Testis (tissue), 3 donors: ENCODE measurements around the gene PIN4. TPM values are rescaled to one million over a fixed set of nuclear protein-coding genes. Genes with fewer than 3 reads are reported as not detected.

Experiments used
- DNase-seq: peaks from one replicate; pipeline ENCODE4 v3.0.0-alpha.2; 2019
- H3K27ac ChIP-seq, 2 donors: fragments of 200-600 bp; sonication (generic); one replicate each; pipeline ENCODE4 v1.5.1; 2019
- H3K27me3 ChIP-seq: fragments of 200-600 bp; sonication (generic); one replicate; pipeline ENCODE4 v1.5.1; 2019
- H3K36me3 ChIP-seq: fragments of 200-600 bp; sonication (generic); one replicate; pipeline ENCODE4 v1.5.1; 2017; ENCODE audit warnings: low read depth; ENCODE audit errors: missing control alignments
- H3K4me1 ChIP-seq: fragments of 200-600 bp; sonication (generic); one replicate; pipeline ENCODE4 v1.5.1; 2019
- H3K4me3 ChIP-seq, 2 donors: fragments of 200-600 bp; sonication (generic); one replicate each; pipeline ENCODE4 v1.5.1; 2017 to 2019
- H3K9me3 ChIP-seq: fragments of 200-600 bp; sonication (generic); one replicate; pipeline ENCODE4 v1.5.1; 2017
- POLR2A ChIP-seq: fragments of 450-650 bp; IDR thresholded peaks from one replicate; pipeline ENCODE4 v1.6.1; 2017; ENCODE audit warnings: antibody characterized with exemption, mild to moderate bottlenecking, moderate library complexity
- WGBS, 2 donors: methylation state at CpG; one replicate each; pipeline ENCODE4 v1.1.5; 2018; 5-methylcytosine and 5-hydroxymethylcytosine counted together
- intact Hi-C: fragments of 100-400 bp; cut with DNase I; formaldehyde crosslinking; loops from one replicate; pipeline ENCODE4 v1.15.1; 2023; ENCODE audit warnings: low total_unique reads
- polyA plus RNA-seq: library from polyadenylated mRNA; stranded (reverse); fragments of 350-450 nt; fragmentation: Illumina TruSeq; extraction: RNeasy Lipid Tissue Mini Kit (QIAGEN cat#74804); gene quantifications from one replicate; pipeline ENCODE4 v1.2.3, GENCODE V29; 2014; ENCODE audit warnings: low read depth, low replicate concordance; ENCODE audit not compliant: insufficient read depth
- total RNA-seq, 2 donors: library from RNA; depleted of rRNA; stranded (reverse); fragments of >200 nt; gene quantifications; one replicate each; pipeline ENCODE4 v1.2.3, GENCODE V29; 2016
- TF ChIP-seq, protein P1 (sequence below), 3 experiments: fragments of 450-650 bp in 2 of 3; fragments of 200-600 bp in 1 of 3; sonication (generic) in 1 of 3; IDR thresholded peaks; one replicate each; pipeline ENCODE4 v1.5.1; 2016 to 2019; ENCODE audit warnings: antibody characterized with exemption in 3 of 3, mild to moderate bottlenecking in 2 of 3, moderate library complexity in 1 of 3

Gene PIN4
- total and polyA plus RNA-seq, 3 donors from 2014 or later: 8.2 to 8.7 (median 8.2) TPM

GRCh38 chrX:72145181-72145580, 36.4 kb upstream of the PIN4 start:
- TF ChIP-seq, protein P1, sequence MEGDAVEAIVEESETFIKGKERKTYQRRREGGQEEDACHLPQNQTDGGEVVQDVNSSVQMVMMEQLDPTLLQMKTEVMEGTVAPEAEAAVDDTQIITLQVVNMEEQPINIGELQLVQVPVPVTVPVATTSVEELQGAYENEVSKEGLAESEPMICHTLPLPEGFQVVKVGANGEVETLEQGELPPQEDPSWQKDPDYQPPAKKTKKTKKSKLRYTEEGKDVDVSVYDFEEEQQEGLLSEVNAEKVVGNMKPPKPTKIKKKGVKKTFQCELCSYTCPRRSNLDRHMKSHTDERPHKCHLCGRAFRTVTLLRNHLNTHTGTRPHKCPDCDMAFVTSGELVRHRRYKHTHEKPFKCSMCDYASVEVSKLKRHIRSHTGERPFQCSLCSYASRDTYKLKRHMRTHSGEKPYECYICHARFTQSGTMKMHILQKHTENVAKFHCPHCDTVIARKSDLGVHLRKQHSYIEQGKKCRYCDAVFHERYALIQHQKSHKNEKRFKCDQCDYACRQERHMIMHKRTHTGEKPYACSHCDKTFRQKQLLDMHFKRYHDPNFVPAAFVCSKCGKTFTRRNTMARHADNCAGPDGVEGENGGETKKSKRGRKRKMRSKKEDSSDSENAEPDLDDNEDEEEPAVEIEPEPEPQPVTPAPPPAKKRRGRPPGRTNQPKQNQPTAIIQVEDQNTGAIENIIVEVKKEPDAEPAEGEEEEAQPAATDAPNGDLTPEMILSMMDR (IDR thresholded peaks at IDR 0.05): no peak
- no peak for TF ChIP-seq POLR2A
- DNase-seq: no peak
- WGBS, 2 donors: 42 to 43% methylated on average over 2 of the region's 2 CpGs
- no peaks in the 10 kb centered on the region for H3K9me3 ChIP-seq
- H3K4me1 ChIP-seq: no peaks in the 10 kb centered on the region
- intact Hi-C loops: no loop called here
- H3K27me3 ChIP-seq: no peaks in the 10 kb centered on the region
- no peaks in the 10 kb centered on the region for H3K36me3 ChIP-seq
- H3K4me3 ChIP-seq: no peak overlapping the region
- H3K27ac ChIP-seq: no peak overlapping the region

- H3K27me3 ChIP-seq: no peaks in the 10 kb centered on the region
- intact Hi-C loops: no loop called here
- TF ChIP-seq, protein P1 (IDR thresholded peaks at IDR 0.05): no peak
- TF ChIP-seq POLR2A: no peak
- 78 to 86% methylated on average over 2 of the region's 2 CpGs for WGBS, 2 donors
- no peak overlapping the region for H3K4me3 ChIP-seq
- no peak overlapping the region for H3K27ac ChIP-seq
- H3K36me3 ChIP-seq: no peaks in the 10 kb centered on the region
- H3K9me3 ChIP-seq: no peaks in the 10 kb centered on the region
- no peaks in the 10 kb centered on the region for H3K4me1 ChIP-seq
- no peak for DNase-seq
Observed at GRCh38 chrX:72146527-72146926, 35.0 kb upstream of the PIN4 start.

GRCh38 chrX:72158773-72159172, 22.8 kb upstream of the PIN4 start:
- Histone ChIP-seq H3K27ac (no peak overlapping the region), H3K27me3 (no peaks in the 10 kb centered on the region), H3K4me1 (no peaks in the 10 kb centered on the region), H3K36me3 (no peaks in the 10 kb centered on the region), H3K4me3 (no peak overlapping the region), H3K9me3 (no peaks in the 10 kb centered on the region)
- intact Hi-C loops: no loop called here
- TF ChIP-seq, protein P1 (IDR thresholded peaks at IDR 0.05): no peak
- no peak for TF ChIP-seq POLR2A
- no peak for DNase-seq
- 76 to 85% methylated on average over 2 of the region's 3 CpGs for WGBS, 2 donors

DNA sequence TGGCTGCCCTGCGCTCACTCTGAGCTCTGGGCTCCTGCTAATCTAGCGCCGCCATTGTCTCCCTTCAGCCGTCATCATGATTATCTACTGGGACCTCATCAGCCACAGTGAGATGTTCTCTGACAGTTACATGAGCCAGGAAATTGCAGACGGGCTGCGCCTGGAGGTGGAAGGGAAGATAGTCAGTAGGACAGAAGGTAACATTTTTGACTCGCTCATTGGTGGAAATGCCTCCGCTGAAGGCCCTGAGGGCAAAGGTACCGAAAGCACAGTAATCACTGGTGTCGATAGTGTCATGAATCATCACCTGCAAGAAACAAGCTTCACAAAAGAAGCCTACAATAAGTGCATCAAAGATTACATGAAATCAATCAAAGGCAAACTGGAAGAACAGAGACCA, 21.8 kb upstream of the PIN4 start:
- Histone ChIP-seq H3K36me3 (no peaks in the 10 kb centered on the region), H3K27me3 (no peaks in the 10 kb centered on the region), H3K9me3 (no peaks in the 10 kb centered on the region), H3K4me3 (no peak overlapping the region), H3K27ac (no peak overlapping the region), H3K4me1 (no peaks in the 10 kb centered on the region)
- intact Hi-C loops: no loop called here
- no peak for DNase-seq
- whole genome bisulfite sequencing, 2 donors: 77 to 87% methylated on average over 6 to 10 of the region's 10 CpGs
- TF ChIP-seq POLR2A: no peak

GRCh38 chrX:72165551-72165950, 16.0 kb upstream of the PIN4 start:
- 82 to 98% methylated on average over 4 of the region's 4 CpGs for WGBS, 2 donors
- TF ChIP-seq POLR2A: no peak
- TF ChIP-seq, protein P1 (IDR thresholded peaks at IDR 0.05): no peak
- no peaks in the 10 kb centered on the region for H3K27me3 ChIP-seq
- no peak for DNase-seq
- no peaks in the 10 kb centered on the region for H3K4me1 ChIP-seq
- no peaks in the 10 kb centered on the region for H3K36me3 ChIP-seq
- no peak overlapping the region for H3K27ac ChIP-seq
- no peaks in the 10 kb centered on the region for H3K9me3 ChIP-seq
- no peak overlapping the region for H3K4me3 ChIP-seq
- intact Hi-C loops: no loop called here
